Transverse colon (tissue), 3 donors: ENCODE measurements around the gene RGPD4.

Source experiments
- EP300 ChIP-seq: sonication (generic); formaldehyde crosslinking; IDR thresholded peaks from one replicate; pipeline ENCODE4 v1.6.1; 2017; ENCODE audit warnings: antibody characterized with exemption, low read depth
- TF ChIP-seq, protein P1 (sequence below), 5 experiments: fragments of 200-600 bp in 3 of 5; fragments of 450-650 bp in 2 of 5; sonication (generic) in 3 of 5; IDR thresholded peaks; 1 replicate in 2 of 5; 2 replicates in 3 of 5; pipeline ENCODE4 v1.5.1; 2016 to 2017; ENCODE audit warnings: antibody characterized with exemption in 5 of 5, inconsistent platforms in 3 of 5, mild to moderate bottlenecking in 2 of 5, moderate library complexity in 1 of 5

DNA sequence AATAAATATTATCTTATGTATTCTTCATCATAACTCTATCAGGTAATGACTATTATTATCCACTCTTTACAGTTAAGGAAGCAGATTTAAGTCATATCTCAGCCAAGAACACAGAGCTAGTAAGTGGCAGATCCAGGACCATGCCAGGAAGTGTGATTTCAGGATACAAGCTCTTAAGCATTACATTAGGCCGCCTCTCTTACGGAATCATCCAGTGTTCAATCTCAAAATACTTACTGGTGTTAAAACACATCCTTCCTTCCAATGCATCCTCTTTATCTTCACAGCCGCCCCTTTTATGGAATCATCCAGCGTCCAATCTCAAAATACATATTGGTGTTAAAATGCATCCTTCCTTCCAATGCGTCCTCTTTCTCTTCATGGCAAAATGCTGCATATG, 14.7 kb upstream of the RGPD4 start:
- TF ChIP-seq, protein P1, sequence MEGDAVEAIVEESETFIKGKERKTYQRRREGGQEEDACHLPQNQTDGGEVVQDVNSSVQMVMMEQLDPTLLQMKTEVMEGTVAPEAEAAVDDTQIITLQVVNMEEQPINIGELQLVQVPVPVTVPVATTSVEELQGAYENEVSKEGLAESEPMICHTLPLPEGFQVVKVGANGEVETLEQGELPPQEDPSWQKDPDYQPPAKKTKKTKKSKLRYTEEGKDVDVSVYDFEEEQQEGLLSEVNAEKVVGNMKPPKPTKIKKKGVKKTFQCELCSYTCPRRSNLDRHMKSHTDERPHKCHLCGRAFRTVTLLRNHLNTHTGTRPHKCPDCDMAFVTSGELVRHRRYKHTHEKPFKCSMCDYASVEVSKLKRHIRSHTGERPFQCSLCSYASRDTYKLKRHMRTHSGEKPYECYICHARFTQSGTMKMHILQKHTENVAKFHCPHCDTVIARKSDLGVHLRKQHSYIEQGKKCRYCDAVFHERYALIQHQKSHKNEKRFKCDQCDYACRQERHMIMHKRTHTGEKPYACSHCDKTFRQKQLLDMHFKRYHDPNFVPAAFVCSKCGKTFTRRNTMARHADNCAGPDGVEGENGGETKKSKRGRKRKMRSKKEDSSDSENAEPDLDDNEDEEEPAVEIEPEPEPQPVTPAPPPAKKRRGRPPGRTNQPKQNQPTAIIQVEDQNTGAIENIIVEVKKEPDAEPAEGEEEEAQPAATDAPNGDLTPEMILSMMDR (IDR thresholded peaks at IDR 0.05): no peak
- TF ChIP-seq EP300: no peak
